IPS-NIHi7 (cell line): Measurements from ENCODE around the gene CDHR2.
A peak's percentile ranks its signal among the peaks of the same experiment; 100 is the strongest.
"Not testable (repeated sequence)": the region's sequence is repeated elsewhere in the genome, so short reads cannot be mapped to it uniquely, and the experiment has no call there.

Experiments used
- DNase-seq: peaks from one replicate; pipeline ENCODE4 v3.0.0; 2012; ENCODE audit warnings: mixed read lengths; ENCODE audit errors: extremely low spot score

Gene CDHR2

DNA sequence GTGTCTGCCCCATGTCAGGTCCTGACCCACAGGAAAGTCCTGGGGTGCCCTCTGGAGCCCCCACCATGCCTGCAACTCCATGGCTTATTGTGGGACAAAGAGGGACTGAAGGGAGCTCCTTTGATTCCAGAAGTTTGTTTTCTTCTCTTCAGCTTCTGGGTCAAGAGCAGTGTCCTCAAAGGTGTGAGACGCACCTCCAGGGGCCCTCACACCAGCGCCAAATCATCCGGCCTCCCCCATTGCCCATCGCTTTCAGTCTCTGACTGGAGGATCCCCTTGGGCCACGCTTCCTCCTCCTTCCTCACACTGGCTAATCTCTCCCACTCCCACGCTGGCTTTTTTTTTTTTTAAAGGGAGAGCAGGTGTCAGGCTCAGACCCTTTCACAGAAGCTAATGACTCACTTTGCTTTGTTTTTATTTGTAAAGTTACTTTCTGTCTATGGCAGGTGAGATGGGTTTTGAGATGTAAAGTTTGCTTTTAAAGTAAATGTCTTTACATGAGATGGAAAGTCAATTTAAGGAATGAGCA lies 16.7 kb downstream of the CDHR2 start:
- DNase-seq = no peak

DNA sequence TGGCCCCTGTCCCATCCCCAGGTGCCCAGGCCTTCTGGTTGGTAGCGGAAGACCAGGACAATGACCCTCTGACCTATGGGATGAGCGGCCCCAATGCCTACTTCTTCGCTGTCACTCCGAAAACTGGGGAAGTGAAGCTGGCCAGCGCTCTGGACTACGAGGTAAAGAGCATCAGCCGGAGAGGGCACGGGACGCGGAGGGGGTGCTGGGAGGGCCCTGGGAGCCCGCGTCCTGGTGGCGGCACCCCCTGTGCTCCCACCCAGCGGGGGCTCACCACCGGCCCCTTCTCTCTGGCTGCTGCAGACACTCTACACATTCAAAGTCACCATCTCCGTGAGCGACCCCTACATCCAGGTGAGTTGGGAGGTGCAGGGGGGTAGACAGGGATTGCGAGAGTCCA lies 19.5 kb downstream of the CDHR2 start:
- no peak for DNase-seq

DNA sequence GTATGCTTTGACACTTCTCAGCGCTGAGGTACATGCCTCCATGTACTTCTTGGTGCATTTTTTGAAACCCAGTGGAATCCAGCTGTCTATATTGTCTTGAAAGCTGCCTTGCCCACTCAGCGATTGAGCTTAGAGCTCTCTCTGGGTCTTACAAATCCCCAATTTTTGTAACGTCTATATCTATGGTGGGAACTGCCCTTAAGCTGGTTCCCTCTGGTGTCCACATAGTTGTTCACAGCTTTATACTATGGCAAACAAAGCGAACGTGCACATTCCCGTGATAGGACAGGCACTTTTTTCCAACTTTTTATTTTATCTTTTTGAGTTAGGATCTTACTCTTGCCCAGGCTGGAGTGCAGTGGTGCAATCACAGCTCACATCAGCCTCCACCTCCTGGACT lies 20.9 kb downstream of the CDHR2 start:
- DNase-seq = no peak

DNA sequence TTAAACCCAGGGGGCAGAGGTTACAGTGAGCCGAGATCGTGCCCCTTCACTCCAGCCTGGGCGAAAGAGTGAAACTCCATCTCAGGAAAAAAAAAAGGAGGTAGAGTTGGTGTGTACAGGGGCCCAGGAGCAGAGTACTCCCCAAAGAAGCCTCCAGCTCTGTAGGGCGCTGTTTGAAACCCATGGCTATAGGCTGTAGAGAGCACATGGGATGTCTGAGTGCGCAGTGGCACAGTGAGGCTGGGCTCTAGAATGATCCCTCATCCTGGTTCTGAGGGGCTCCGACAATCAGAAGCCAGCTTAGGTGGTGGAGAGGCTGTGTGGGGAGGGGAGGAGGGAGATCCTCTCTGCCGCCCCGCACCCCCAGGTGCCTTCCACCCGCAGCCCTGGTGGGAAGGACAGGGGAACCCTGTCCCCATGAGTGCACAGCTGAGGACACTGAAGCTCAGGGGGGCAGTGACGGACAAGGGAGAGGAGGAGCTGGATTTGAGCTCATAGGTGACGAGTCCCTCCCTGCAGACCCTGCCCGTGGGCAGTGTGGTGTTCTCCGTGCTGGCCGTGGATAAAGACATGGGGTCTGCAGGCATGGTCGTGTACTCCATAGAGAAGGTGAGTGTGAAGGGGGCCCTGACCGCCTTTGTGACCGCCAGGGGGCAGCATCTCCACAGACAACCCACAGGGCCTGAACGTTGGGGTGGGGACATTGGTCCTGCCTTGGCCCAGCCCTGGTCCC lies 24.6 kb downstream of the CDHR2 start:
- DNase-seq = peak; percentile 89

DNA sequence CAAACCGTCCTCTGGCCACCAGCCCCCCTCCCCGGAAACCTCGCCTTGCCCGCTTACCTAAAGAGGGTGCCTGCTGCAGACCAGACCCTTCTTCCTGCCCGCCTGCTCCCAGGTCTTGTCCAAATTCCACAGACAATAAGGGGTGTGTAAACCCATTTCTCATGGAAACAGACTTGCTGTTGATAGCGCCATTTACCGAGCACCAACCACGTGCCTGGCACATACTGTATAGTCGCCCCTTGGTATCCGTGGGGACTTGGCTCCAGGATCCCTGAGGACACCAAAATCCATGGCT lies 25.1 kb downstream of the CDHR2 start:
- DNase-seq = no peak

DNA sequence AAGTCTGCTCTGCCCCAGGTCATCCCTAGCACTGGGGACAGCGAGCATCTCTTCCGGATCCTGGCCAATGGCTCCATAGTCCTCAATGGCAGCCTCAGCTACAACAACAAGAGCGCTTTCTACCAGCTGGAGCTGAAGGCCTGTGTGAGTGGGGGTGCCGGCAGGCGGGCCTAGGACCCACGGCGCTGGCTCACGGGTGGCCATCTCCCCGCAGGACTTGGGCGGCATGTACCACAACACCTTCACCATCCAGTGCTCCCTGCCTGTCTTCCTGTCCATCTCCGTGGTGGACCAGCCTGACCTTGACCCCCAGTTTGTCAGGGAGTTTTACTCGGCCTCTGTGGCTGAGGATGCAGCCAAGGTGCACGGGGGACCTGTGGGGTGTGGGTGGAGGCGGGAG lies 25.9 kb downstream of the CDHR2 start:
- no peak for DNase-seq

DNA sequence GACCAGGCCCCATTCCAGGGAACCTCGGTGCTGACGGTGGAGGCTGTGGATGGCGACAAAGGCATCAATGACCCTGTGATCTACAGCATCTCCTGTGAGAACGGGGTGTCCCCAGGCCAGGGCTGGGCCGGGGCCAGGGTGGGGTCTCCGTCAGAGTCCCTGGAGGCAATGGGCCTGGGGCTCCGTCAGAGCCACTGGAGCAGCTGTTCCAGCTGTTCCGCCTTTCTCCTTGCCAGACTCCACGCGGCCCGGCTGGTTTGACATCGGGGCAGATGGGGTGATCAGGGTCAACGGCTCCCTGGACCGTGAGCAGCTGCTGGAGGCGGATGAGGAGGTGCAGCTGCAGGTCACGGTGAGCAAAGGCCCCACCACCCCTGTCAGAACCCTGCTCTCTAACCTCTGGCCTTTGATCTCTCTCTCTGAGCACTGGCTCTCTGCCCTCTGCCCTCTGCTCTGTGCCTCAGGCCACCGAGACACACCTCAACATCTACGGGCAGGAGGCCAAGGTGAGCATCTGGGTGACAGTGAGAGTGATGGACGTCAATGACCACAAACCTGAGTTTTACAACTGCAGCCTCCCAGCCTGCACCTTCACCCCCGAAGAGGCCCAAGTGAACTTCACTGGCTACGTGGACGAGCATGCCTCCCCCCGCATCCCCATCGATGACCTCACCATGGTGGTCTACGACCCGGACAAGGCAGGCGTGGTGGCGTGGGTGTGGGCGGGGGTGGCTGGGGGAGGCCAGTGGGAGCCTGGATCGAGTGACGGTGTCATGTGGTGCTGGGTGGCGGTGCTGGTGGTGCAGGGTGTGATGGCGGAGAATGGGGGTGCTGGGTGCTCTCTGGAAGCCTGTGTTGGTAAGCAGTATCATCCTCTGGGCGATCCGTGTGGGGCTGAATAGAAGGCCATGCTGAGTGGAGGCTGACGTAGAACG lies 26.6 kb downstream of the CDHR2 start:
- no peak for DNase-seq

DNA sequence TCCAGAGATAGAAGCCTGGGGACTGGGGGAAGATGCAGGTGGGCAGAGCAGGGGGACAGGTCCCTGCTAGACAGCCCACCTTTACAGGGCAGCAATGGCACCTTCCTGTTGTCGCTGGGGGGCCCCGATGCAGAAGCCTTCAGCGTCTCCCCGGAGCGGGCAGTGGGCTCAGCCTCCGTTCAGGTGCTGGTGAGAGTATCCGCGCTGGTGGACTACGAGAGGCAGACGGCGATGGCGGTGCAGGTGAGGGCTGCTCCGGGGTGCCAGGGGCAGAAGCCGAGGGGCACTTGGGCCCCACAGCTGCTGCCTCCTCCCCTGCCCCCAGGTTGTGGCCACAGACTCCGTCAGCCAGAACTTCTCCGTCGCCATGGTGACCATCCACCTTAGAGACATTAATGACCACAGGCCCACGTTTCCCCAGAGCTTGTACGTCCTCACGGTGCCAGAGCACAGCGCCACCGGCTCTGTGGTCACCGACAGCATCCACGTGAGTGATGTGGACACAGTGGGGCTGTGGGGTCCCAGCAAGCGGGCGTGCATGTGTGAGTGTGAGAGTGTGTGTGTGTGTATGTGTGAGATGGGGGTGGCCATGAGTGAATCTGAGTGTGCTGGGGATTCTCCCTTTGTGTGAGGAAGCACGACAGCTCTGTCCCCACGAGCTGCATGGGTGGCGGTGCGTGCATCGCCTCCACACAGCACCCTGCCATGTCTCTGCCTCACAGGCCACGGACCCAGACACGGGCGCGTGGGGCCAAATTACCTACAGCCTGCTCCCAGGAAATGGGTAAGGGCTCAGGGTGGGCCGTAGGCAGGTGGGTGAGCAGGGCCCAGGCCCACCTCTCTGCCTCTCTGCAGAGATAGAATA lies 28.4 kb downstream of the CDHR2 start:
- DNase-seq = no peak

DNA sequence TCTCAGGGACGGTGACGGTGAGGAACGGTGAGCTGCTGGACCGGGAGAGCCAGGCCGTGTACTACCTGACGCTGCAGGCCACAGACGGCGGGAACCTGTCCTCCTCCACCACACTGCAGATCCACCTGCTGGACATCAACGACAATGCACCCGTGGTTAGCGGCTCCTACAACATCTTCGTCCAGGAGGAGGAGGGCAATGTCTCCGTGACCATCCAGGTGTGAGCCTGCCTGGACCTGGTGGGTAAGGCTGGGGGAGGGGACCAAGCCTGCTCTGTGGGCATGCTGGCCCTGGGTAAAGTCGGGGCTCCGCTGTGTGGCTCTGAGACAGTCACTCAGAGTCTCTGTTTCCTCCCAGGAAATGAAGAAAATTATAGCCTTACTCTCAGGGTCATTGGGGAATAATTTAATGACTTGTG lies 29.3 kb downstream of the CDHR2 start:
- DNase-seq = peak; percentile 93

DNA sequence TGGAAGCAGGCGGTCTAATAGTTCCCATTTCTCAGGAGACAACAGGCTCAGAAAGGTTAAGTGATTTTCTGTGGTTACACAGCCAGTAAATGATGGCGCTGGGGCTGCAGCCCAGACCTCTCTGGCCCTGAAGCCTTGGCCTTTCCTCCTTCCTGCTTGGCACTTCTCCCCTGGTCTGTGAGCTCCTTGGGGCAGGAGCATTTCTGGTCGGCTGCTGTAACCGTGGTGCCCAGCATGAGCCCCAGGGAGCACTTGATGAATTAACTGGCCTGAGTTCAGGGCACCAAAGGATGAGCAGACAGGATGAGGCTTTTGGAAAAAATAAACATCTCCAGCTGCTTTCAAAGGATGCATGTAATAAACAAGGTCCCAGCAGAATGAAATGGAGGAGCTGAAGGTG lies 30.2 kb downstream of the CDHR2 start:
- no peak for DNase-seq

DNA sequence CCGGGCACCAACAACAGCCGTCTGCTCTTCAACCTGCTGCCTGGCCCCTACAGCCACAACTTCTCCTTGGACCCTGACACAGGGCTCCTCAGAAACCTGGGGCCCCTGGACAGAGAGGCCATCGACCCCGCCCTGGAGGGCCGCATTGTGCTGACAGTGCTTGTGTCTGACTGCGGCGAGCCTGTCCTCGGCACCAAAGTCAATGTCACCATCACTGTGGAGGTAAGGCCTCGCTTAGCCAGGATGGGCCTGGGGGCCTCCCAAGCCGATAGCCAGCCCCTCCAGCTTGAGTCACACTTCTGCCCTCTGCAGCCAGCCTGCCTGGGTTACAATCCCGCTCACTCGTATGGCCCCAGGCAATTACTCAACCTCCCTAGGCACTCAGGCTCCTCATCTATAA lies 32.2 kb downstream of the CDHR2 start:
- no peak for DNase-seq

DNA sequence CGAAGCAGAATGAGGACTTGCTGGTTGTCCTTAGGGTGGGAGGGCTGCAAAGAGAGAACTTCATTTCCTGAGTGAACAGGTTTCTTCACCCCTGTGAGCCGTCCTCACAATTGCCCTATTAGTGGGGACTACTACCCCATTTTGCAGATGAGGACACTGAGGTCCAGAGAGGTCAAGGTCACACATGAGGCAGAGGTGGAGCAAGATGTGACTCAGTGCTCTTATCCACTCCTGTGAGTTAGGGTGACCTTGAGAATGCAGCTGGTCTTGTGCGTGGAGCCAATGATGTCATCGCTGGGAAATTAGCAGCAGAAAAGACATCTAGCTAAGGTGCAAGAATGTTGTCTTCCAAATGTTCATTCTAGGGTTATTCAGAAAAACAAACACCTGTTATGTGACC lies 33.9 kb downstream of the CDHR2 start:
- no peak for DNase-seq

DNA sequence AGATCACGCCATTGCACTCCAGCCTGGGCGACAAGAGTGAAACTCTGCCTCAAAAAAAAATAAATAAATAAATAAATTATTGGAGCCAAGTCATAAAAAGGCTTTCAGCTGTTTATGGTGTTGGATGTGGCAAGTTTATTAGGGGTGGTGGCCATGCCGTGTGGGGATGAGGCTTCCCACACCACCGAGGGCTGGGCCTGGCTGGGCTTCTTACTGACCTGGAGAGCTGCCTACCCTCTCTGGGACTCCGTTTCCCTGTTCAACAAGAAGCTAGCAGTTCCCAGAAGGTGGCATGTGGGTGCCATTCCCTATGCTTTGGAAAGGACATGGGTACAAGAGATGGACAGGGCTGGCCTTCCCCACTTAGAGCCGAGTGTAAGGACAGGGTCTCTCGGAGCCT lies 38.3 kb downstream of the CDHR2 start:
- DNase-seq = no peak

DNA sequence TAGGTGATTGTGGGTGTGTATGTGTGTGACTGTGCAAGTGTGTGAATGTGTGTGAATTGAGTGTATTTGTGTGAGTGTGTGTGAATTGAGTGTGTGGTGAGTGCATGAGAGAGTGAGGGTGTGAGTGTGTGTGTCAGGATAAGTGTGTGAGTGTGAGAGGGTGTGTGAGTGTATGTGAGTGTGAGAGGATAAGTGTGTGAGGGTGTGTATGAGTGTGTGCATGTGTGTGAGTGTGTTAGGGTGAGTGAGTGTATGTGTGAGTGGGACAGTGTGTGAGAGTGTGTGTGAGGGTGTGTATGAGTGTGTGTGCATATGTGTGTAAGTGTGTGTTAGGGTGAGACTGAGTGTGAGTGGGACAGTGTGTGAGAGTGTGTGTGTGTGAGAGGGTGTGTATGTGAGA lies 39.2 kb downstream of the CDHR2 start:
- DNase-seq = no peak

DNA sequence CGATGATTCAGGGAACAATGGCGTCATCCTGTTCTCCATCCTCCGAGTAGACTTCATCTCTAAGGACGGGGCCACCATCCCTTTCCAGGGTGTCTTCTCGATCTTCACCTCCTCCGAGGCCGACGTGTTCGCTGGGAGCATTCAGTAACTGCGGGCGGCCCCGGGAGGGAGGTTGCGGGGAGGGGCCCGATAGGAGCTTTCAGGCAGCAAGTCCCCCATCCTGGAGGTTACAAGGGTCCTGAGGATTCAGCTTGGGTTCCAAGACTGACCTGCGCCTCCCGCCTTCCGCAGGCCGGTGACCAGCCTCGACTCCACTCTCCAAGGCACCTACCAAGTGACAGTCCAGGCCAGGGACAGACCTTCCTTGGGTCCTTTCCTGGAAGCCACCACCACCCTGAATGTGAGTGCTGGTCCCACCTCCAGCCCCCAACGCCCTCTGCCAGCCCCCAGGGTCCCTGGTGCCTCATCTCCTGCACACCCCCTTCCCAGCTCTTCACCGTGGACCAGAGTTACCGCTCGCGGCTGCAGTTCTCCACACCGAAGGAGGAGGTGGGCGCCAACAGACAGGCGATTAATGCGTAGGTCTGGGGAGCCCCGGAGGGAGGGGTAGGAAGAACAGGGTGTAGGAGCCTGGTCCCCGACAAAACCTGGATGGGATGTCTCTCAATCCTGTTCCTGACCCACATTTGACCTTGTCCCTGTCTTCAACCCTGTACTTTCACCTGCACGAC lies 40.1 kb downstream of the CDHR2 start:
- no peak for DNase-seq

DNA sequence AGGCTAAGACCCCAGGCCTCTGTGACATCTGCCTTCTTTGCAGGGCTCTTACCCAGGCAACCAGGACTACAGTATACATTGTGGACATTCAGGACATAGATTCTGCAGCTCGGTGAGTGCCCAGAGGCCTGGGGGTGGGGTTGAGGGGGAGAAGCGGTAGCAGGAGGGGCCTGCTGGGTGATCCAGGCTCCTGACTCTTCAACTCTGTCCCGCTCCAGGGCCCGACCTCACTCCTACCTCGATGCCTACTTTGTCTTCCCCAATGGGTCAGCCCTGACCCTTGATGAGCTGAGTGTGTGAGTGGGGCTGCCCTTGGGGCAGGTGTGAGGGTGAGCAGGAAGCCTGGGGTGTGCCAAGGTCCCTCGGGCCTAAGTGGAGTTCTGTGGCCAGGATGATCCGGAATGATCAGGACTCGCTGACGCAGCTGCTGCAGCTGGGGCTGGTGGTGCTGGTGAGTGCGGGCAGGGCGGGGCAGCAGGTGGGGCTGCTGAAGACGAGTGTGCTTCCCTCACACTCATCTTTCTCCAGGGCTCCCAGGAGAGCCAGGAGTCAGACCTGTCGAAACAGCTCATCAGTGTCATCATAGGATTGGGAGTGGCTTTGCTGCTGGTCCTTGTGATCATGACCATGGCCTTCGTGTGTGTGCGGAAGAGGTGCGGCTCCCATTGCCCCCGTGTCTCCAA lies 41.0 kb downstream of the CDHR2 start:
- no peak for DNase-seq

DNA sequence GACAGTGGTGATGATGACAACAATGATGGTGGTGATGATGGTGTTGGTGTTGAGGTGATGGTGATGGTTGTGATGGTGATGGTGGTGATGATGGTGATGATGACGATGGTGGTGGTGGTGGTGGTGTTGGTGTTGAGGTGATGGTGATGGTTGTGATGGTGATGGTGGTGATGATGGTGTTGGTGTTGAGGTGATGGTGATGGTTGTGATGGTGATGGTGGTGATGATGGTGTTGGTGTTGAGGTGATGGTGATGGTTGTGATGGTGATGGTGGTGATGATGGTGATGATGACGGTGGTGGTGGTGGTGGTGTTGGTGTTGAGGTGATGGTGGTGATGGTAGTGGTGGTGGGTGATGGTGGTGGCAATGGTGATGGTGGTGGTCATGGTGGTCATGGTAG lies 42.5 kb downstream of the CDHR2 start:
- DNase-seq = not testable (repeated sequence)

DNA sequence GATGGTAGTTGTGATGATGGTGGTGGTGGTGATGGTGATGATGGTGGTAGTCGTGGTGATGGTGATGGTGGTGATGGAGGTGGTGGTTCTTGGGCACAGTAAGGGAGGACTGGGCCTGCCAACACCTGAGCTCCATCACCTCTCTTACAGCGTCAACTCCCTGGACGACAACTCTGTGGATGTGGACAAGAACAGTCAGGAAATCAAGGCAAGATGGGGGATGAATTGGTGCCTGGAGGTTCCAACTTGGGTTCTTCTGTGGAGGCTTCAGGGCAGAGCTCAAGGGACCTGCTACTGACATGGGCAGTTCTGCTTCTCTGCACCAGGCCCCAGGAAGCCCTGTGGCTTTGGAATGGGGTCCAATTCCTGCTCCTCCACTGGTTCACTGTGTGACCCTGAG lies 43.4 kb downstream of the CDHR2 start:
- no peak for DNase-seq

DNA sequence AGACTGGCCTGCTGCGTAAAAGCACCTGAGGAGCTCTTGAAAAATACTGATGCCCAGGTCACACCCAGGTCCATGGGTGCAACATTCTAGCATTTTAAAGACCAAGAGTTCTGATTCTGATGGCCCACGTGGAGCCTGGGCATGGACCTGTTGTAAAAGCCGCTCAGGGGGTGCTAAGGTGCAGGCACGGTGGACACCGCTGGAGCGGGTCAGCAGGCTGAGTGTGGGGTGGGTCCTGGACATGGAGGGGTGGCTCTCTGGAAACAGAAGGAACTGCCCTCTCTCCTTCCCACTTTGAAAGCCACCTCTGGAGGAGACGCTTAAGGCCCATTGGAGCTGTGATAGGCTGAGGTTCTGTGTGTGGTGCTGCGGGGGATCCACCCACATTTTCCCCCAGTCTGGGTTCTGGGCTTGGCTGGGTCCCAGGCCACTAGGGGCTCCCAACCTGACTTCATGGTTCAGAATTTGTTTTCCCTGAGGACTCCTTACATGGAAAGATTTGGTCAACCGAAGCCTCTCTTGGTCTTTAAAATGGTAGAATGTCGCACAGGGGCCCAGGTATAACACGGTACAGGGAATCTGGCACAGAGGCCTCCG lies 44.2 kb downstream of the CDHR2 start:
- no peak for DNase-seq

DNA sequence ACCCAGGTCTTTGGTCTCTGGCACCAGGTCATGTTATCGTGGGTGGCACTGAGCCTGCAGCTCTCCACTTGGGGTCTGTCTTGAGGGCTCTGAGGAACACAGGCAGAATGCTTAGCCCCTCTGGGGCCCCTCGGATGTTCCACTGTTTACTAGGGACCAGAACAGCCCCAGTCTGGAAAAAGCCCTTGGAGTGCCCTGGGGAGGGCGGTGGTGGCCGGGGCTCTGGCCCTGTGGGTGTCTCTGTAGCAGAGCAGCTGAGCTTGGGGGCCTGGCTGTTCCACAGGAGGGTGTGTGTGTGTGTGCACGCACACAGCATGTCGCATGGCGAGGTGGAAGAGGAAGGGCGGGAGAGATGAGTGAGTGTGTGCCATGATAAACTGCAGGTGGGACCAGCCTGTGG lies 45.4 kb downstream of the CDHR2 start:
- DNase-seq = no peak
